GM12874 (cell line): ENCODE measurements around the gene EPHX1.

Experiments
- TF ChIP-seq, protein P1 (sequence below): IDR thresholded peaks from 2 replicates; pipeline ENCODE4 v1.5.1; 2011; ENCODE audit warnings: low read depth, mild to moderate bottlenecking, control low read depth, low read length, moderate library complexity; ENCODE audit not compliant: insufficient read depth

The EPHX1 gene

DNA sequence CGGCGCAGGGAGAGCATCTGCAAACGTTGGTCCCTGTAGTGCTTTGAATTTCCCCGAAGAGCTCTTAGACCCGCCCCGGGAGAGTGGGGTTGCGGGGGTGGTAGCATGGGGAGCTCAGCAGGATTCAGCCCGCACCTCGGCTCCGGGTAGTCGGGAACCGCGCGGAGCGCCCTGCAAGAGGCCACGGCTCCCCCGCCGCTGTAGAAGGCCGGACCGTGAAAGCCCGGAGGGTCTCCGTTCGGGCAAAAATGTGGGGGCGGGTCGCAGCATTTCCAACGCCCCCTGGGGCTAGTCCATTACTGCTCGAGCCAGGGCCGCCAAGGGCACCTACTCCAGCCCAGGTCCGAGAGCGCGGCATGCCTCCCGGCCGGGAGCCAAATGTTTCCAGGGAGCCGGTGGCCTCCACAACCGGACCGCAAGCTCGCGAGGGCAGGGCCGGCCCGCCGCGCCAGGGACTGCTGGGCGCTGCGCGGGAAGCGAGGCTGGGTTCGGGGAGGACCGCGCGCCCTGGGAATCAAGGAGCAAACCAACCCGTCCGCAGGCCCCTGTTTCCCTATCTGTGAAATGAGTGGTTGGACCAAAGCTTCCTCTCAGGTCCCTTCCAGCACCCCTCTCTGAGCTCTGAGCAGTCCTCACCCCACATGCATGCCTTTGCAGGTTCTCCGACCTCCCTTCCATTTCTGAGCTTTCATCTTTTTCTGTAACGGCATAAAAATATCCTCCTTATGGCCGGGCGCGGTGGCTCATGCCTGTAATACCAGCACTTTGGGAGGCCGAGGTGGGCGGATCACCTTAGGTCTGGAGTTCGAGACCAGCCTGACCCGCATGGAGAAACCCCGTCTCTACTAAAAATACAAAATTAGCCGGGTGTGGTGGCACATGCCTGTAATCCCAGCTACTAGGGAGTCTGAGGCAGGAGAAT is 73.0 kb downstream of the EPHX1 start:
- TF ChIP-seq, protein P1, sequence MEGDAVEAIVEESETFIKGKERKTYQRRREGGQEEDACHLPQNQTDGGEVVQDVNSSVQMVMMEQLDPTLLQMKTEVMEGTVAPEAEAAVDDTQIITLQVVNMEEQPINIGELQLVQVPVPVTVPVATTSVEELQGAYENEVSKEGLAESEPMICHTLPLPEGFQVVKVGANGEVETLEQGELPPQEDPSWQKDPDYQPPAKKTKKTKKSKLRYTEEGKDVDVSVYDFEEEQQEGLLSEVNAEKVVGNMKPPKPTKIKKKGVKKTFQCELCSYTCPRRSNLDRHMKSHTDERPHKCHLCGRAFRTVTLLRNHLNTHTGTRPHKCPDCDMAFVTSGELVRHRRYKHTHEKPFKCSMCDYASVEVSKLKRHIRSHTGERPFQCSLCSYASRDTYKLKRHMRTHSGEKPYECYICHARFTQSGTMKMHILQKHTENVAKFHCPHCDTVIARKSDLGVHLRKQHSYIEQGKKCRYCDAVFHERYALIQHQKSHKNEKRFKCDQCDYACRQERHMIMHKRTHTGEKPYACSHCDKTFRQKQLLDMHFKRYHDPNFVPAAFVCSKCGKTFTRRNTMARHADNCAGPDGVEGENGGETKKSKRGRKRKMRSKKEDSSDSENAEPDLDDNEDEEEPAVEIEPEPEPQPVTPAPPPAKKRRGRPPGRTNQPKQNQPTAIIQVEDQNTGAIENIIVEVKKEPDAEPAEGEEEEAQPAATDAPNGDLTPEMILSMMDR = no peak

DNA sequence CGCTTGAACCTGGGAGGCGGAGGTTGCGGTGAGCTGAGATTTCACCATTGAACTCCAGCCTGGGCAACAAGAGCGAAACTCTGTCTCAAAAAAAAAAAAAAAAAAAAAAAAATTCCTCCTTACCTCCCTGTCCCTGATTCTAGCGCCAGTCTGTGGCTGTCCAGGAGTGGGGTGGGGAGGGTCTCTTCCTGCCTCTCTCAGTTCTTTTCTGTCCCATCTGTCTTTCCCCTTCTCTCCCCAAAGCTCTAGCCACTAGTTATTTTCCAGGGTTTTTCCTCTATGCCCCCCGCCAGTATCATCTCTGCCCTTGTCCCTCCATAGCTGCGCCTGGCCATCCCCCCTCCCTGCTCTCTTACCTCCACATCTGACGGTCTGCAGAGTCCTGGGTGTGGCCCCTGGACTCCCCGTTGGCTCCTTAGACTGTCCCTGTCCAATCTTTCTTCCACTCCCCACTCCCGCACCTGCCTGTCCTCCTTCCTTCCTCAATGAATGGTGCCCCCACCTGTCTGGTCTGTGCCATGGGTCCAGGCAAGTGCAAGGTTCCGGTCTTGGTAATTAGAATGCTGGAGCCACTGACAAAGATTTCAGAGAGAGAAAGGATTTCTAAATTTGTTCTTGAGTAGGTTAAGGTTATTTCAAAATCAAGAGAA is 73.8 kb downstream of the EPHX1 start:
- TF ChIP-seq, protein P1 = 0 out of 2 replicates have a peak, but pooled peaks have one; percentile 5

DNA sequence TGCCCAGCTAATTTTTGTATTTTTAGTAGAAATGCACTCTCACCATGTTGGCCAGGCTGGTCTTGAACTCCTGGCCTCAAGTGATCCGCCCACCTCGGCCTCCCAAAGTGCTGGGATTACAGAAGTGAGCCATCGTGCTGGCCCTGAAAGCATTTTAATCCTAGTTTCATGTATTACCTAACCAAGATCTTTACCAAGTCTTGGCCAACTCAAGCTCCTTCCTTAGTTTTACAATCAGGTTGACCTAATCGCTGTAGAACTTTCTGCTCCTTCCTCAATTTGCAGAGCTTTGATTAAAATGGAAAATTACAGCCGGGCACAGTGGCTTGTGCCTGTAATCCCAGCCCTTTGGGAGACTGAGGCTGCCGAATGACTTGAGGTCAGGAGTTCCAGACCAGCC is 75.4 kb downstream of the EPHX1 start:
- TF ChIP-seq, protein P1 = no peak

DNA sequence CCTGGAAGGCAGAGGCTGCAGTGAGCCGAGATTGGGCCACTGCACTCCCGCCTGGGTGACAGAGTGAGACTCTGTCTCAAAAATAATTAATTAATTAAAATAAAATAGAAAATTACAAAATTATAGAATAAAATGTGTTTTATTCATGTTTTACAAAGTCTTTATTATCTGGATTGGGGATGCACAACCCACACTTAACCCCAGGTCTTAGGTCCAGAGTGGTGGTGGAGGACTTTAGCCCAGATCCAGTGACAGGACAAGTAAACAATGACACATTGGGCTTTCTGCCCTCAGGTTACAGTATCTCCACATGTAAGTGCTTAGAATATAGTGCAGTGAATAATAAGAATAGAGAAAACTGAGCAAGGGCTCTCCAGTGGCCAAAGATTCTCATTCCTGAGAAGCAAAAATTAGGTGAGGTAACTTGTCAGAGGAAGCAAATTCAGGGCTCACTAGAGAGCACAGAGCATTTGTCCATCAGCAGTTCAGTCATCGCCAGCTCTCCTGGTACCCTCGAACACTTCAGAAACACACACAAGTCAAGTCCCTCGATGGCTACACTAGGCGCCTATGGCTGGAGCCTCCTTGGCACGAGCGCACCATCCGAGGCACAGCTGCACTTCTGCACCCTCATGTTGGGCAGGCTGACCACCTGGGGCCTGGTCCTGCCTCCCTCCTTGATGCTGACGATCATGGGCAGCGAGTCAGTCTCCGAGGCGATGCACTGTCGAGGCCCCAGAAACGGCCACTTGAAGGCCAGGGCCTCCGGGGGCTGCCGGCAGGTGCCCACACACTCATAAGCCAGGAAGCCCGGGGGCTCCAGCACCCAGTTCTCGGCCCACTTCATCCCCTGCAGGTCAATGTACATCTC is 76.5 kb downstream of the EPHX1 start:
- TF ChIP-seq, protein P1 = no peak

DNA sequence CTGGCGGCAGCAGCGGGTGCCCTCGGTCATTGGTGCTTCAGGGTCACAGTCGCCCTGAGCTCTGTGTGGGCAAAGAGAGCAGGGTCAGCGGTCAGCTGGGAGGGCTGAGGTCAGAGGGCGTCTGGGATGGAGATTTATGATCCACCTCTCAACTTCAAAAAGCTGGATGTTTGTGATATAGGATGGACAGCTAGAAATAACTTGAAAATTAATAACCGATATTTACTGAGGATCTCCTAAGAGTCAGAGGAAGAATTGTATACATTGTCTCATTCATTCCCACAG is 77.0 kb downstream of the EPHX1 start:
- TF ChIP-seq, protein P1 = no peak

DNA sequence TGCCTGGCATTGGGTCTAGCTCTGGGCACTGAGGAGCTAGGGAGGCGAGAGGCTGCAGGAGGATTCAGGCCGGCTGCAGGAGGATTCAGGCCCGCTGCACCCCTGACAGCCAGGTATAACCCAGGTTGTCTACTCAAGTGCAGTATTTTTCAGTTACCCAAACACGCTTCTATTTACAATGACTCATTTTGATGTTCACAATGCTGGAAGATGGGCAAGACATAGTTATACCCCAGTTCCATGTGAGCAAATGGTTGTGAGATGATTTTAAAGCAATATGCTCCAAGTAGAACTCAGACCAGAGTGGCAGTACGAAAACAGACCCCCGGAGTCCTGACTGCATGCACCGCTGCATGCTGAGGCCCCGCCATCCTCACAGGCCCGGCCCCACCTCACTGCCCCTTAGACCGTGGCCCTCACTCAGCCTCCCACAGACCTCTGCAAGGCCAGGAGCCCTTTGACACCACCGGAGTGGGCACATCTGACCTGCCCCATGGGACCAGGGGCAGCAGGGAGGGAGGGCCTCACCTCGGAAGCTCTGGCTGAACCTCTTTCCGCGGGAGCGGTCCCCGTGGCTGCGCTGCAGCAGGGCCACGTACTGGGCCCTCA is 78.5 kb downstream of the EPHX1 start:
- TF ChIP-seq, protein P1 = no peak
